HS-5 (cell line): ENCODE results near the gene DPP6.

Source experiments
- DNase-seq: peaks from one replicate; pipeline ENCODE4 v3.0.0-alpha.2; 2012; ENCODE audit warnings: low read depth

Gene DPP6

DNA sequence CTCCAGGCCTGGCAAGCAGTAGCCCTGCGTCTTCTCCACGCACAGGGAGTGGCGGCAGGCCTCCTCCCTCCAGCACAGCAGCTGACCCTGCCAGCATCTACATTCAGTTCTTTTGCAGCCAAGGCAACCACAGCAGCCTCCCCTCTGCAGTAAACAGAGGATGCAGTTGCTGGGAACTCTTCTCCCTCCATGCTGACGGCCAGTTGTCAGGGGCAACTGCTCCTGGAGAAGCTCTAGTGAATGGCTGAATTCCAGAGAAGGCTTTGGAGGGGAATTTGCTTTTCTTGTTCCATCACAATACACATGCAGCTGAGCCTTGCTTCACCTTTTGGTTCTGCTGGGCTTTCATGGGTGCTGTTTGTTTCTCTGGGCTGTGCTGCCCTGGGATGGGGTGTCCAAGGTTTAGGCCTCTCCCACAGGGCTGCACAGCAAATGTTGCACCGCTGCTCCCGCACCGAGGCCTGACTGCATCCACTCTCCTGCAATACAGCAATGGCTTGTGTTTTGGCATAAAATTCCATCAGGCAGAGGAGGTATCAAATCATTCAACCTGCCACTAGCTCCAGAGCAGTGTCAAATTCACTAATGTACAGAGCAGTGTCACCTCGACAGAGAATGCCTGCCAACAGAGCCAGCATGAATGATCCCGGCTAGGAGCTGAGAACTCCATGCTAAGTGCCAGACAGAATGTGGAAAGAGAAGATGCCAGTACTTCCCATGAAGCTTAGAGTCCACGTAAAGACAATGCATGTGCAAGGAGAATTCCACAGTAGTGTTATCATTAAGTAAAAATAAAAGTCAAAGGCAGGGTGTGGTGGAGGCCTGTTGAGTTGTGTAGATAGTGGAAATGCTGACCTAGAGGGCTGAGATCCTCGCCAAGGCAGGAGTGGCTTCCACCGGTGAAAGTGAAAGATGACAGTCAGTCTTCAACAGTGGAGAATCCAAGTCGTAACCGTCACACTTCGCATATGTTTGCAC lies 399.6 kb downstream of the DPP6 start:
- DNase-seq, result no peak

DNA sequence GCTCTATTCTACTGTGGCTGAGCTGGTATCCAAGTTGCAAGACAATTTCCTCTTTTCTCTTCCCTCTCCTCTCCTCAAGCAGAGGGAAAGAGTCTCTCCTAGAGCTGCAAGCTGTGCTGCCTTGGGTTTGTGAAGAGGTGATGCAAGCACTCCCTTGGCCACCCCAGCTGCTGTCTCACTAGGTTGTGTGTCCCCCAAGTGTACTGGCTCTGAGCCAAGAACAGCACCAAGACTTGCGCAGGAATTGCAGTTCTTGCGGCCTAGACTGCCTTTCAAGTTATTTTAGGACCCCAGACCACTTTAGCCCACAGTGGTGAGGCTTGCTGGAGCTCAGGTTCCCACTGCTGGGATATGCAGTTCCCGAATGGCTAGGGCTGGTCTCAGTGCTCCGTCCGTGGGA lies 411.6 kb downstream of the DPP6 start:
- no peak for DNase-seq

DNA sequence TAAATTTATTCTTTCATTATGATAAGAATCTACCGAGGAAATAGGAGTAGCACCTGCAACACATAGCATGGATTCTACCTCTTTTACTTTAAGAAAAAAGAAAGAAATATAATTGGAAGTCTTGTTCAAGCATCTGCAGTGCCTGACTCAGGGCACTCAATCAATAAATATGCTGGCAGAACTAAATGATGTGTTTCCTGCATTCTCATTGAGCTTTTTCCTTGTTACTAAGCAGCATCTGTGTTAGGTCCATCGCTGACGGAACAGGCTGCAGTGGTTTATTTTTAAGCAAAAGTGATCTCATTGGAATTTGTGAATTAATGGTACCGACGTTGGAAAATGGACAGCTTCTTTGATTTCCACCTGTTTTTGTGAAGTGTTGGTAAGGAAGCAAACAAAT lies 417.5 kb downstream of the DPP6 start:
- no peak for DNase-seq

DNA sequence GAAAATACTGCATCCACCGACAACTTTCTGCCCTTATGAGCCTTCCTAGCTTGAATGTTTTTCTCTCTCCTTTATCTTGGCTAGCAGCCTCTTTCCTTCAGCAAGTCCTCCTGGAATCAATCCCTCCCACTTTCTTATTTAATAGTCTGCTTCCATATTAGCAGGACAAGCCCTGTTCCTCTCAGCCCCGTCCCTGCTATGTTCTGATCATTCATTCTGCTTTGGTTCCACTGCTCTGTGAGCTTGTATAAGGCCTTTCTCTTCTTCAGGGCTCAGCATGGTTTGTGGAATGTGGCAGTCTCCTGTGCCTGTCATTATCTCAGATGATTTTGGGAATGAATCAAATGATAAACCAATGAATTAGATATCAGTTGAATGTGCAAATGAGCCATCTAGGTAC lies 420.1 kb downstream of the DPP6 start:
- DNase-seq, result no peak

DNA sequence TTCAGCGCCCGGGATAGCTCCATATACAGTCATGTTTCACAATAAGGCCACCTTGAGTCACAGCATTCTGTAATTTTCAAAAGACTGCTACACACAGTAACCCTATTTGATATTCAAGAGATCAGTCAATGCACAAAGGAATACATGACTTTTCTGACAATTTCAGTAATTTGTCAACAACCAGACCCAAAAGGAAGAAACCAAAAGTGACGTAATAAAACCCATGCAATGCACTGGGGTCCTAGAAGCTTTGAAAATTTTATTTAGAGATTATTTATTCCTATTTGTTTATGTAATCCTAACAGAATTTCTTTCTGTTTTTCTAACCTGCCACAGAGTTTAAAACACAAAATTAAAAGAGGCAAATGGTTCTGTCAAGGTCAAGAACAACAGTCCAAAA lies 421.2 kb downstream of the DPP6 start:
- no peak for DNase-seq

DNA sequence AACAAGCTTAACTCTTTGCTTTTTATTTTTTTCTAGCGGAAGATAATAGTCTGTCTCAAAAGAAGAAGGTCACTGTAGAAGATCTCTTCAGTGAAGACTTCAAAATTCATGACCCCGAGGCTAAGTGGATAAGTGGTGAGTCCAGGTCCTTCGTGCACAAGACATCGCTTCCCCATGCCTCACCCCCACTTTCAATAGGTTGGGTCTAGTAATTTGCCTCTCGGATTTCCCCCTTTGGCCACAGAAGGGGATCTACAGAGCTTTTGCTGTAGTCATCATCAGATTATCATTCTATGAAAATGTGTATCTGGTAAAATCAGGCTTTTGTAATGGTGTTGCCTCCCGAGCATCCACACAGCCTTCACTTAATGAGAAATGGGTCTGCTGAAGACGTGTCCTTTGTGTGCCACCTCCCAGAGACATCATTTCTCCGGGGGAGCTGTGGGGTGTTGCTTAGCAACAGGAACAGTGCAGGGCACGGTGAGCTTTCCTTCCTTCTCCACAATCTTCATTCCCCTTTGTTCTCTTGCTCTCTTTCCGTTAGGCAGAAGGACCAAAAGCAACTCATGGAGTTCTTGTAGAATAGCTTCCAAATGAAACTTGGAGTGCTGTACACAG lies 422.8 kb downstream of the DPP6 start:
- DNase-seq, result no peak

DNA sequence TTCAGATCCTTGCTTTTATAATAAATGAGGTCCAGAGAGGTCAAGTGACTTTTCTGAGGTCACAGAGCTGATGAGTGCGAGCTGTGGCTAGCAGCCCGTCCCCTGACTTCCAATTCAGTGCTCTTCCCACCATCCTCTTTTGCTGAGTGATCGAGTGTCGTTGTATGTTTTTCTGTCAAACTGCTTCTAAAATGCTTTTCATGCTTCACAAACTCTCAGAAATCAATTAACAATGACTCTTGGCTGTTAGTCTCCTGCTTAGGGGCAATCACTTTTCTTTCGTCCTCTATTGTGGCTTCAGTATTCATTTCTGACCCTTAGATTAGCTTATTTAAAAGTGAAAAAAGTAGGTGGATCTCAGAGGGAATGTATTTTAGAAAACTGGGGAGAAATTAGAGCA lies 423.7 kb downstream of the DPP6 start:
- no peak for DNase-seq

DNA sequence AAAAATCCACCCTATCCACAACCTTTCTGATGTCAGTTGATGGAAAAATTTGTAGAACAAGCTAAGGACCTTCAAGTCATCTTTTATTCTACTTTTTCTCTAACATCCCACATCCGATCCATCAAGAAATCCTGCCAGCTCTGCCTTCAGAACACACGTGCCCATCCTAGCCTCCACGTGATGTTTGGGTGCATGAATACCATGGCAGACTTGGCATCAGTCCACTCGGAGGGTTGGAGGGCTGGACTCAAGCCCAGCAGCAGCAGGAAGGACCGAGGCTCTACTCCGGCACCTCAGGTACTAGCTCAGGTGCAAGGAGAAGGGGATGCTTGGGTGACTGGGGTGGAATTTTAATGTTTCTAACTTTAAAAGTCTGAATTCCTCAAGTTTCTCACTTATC lies 428.6 kb downstream of the DPP6 start:
- DNase-seq, result no peak

DNA sequence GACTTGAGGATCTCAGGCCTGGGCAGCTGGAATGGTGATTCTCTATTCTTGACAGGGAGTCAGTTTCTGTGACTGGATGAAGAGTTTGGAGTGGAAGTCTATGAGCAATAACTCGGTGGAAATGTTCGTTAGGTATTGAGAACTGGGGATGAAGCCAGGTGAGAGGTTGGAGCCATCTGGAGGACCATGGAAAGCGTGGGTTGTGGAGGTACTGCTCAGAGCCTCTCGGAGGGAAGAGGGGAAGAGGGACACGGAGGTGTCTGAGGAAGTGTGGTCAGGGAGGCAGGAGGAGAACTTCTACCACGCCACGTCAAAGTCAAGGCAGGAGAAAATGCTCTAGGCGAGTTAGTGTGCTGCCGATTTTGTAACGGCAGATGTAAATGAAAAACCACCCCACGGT lies 430.7 kb downstream of the DPP6 start:
- DNase-seq, result no peak

DNA sequence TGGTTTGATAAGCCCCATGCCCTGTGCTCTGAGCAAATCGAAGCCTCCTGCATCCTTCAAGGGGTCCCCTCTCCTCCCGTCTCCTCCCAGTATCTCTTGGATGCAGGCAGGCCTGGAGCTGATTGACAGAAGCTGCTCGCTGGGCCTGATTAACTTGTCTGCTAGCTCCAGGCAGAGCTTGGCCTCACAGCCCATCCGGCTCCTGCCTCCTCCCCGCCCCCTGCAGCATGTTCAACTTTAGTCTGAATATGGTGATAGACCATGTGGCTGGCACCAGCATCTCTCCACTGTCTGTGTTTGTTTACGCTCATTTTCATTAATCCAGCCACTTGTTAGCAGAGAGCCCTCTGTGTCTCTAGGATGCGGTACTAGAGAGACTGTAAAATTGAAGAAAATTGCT lies 432.2 kb downstream of the DPP6 start:
- DNase-seq, result no peak

DNA sequence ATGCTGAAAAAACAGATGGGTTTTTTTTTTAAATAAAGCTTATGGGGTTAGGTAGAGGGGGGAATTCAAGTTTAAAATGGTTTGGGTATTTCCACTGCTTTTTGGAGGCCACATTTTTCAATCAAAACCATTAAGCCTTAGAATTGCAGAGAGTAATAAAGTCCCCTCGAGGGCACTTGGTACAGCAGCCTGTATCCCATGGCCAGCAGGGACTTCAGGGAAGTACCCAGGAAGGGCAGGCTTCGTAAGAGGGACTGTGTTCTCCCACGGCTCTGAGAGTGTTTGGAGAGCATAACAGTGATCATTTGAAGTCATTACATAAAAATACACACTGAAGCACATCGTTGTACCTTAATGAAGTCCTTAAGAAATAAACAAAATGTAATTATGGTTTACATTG lies 432.7 kb downstream of the DPP6 start:
- DNase-seq, result no peak

DNA sequence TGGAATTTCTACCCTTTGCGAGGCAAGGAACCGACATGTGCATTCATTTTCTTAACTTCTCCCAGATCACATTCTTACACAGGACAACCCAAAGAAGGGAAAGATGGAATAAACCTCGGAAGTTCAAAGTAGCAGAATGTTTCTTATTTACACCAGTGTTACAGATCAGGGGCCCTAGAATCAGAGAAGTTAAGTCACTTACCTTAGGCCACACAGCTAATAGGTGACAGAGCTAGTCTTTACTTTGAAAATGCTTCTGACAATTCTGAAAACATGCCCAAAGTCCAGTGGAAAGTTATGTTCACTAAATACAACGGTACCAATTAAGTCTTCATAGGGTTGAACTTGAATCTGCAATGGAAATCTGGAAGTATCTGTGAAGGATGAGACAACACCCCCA lies 437.7 kb downstream of the DPP6 start:
- DNase-seq, result no peak

DNA sequence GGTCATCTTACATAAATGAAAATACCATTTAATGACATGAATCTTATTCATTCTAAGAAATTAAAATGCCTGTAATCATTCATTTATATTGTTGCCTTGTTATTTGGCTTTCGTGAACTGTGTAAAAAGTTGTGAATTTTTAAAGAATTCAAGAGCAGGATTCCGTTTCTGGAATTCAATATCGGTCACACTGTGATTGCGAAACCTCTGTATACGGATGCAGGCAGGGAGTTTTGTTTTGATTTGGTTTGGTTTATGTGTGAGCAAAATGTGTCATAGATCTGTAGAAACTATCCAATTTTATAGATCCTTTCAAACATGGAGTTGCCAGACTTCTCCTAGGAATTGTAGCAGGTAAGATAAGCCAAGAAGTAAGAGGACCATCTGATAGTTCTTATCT lies 441.4 kb downstream of the DPP6 start:
- no peak for DNase-seq

DNA sequence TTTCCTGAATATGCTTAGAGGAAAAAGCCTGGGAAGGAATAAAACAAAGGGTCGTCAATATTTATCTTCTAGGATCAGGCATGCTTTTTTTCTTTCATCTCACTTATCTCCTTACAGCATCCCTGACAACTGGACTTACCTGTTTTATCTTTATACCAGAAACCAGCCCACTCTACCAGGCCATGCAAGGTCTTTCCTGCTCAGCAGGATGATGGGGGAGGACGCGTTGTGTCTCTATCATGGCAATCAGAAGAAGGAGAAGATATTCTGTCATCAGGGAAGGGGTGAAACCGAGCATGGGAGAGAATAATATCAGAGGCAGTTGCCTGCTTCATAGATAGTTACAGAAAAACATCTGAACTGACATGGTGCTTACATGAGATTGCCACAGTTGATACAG lies 445.6 kb downstream of the DPP6 start:
- DNase-seq, result no peak

DNA sequence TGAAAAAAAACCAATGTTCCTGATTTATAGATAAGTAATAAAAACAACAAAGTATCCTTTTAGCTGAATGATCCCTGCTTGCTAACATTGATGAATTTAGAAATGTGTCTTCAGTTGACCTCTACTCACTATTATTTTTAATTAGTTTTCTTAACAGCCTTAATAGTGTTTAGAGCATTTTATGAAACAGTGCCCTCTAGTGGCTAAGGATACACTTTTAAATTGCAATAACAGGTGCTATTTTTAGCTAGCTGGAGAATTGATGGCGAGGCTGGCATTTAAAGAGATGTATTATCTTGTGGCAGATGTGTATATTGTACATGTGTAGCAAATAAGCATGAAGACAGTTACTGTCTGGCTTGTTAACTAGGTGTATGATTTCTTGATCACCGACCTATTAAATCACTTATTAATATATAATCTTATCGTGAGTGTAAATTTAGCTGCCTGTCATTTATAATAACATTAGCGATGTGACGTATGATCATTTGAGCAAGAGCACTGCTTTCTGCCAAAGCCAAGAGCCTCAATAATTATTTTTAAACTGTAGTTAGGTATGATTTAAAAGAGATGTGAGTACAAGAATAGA lies 451.9 kb downstream of the DPP6 start:
- no peak for DNase-seq

DNA sequence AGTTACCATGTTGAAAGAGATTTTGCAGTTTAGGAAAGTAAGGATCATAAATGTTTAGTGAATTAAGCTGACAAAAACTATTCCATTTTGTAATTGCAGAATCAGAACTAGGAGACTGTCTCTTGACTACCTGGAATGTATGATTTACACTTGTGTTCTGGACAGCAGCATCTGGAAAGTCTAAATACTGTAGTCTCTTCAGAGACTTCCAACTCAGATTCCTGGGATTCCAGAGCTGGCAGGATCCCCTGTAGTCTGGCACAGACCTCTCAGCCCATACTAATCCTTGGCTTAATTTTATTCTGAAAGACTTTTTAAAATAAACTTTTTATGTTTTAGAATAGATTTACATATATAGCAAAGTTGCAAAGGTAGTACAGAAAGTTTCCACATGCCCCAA lies 452.7 kb downstream of the DPP6 start:
- no peak for DNase-seq

DNA sequence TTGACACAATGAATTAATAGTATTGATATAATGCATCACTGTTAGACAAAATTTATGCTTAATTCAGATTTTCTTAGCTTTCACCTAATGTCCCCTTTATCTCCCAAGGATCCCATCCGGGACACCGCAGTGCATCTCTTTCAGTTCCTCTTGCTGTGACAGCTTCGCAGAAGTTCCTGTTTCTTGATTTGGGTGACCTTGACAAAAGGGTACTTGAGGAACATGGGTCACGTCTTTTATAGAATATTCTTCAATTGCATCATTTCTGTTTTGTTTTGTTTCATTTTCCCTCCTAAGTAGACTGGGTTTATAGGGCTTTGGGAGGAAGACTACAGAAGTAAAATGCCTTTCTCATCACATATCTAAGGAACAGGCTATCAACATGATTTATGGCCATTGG lies 453.2 kb downstream of the DPP6 start:
- no peak for DNase-seq

DNA sequence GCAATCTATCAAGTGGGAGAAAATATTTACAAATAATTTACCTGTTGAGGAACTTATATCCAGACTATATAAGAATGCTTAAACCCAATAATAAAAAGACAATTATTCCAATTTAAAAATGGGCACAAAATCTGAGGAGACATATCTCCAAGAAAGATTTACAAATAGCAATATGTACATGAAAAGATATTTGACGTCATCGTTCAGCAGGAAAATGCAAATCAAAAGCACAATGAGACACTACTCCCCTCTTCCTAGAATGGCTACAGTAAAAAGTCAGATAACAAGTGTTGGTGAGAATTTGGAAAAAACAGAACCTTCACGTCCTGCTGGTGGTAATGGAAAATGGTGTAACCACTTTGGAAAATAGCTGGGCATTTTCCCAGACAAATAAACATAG lies 457.0 kb downstream of the DPP6 start:
- no peak for DNase-seq

DNA sequence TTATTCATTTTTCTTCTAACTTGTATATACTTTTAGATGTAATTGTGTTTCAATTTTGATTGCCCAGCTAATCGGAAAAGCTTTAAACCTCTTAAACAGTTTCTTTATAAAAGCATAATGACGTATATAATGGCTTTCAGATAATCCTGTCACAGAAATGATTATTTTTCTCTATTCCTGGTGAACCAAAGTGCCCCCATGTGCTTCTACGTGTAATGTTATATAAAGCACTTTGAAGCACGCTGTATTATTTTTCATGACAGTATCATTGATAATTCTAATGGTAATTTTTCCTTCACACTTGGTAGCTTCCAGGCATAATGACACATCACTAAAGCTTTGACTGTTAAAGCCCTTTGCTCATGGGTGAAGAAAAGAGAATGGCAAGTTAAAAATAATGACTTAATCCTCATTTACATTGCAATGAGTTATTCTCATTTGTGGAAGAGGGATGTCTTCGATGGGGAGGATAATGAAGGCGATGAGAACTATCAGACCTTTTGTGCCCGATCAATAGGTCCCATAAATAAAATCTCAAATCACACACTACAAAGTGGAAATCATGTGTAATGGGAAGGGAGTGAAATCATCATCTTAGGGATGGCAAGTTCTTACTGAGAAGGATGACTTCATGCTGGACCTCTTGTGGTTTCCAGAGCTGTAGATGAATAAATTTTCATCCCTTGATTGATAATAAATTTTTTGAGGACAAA lies 460.1 kb downstream of the DPP6 start:
- DNase-seq, result no peak

DNA sequence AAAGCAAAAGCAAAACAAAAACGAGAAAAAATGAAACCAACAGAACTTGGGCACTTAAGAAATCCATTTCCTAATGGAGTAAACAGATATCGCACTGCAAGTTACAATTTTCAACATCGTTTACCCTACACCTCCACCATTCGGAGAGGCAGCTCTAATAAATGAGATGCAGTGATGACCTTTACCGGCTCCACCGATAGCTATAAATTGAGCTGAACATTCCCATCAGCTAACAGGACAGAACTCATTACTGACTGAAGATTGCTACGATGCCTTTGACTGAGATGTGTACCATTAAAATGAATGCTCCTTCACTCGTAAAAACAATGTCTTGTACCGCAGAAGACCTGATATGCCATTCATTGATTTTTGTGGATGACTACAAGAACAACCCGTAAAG lies 465.6 kb downstream of the DPP6 start:
- DNase-seq, result no peak

DNA sequence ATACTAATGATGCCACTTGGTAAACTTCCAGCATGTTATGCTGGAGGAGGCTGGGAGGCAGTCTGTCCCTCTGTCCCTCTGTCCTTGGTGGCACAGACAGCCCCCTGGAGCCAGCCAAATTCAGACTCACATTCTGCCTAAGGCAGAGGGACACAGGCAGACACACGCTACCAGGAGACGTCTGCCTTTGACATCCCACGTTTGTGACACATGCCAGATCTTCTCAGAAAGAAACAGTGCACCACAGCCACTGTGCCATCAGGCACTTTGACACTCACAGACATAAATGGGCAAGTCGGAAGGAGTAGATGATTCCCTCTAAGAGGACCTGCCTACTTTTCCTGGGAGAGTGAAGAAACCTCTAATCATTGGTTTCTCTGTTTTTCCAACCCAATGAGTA lies 467.0 kb downstream of the DPP6 start:
- no peak for DNase-seq

DNA sequence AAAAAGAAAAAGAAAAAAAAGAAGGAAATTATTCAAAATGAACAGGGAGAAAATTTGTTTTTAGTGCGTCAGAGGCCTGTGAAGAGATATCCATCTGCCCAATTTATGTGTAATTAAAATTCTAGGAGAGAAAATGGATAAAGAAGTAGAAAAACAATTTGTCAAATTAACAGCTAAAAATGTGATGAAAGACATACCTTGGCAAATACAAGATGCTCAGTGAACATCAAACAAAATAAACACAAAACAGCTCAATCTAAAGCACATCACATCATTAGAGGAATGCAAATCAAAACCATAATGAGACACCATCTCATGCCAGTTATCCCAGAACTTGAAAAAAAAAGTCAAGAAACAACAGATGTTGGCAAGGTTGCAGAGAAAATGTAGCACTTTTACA lies 477.9 kb downstream of the DPP6 start:
- DNase-seq, result no peak

DNA sequence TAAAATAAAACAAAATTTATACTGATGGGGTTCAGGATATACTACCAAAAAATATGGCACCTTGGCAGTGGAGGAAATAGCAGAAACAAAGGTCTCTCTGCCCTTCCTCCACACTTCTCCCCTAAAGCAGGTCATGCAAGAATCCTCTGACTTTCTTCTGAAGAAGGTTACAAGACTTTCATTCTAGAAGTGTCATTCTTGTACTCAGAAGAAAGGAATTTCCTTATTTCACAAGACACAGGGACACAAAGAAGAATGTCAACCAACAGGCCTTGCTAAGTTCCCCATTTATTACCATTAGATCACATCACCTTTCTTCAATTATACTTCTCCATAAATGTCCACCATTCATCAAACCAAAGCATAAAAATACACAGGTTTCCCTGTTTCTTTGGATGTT lies 480.6 kb downstream of the DPP6 start:
- DNase-seq, result no peak
